Fibroblast of skin of left biceps (primary cell): ENCODE results near the gene TNIK.

Experiments
- DNase-seq, 2 experiments: peaks; one replicate each; pipeline ENCODE4 v3.0.0-alpha.2; 2013; ENCODE audit warnings: low read depth in 2 of 2

The TNIK gene

GRCh38 chr3:171044835-171045793 lies 415.1 kb downstream of the TNIK start:
- no peak for DNase-seq

GRCh38 chr3:171044384-171044783 lies 415.8 kb downstream of the TNIK start:
- no peak for DNase-seq

GRCh38 chr3:171039674-171040073 lies 420.5 kb downstream of the TNIK start:
- no peak for DNase-seq

GRCh38 chr3:171038342-171038741 lies 421.9 kb downstream of the TNIK start:
- DNase-seq, result no peak

- DNase-seq, result peak; percentile 82 to 87
Observed at GRCh38 chr3:171028779-171029232, 431.4 kb downstream of the TNIK start.

- peak; percentile 87 to 88 for DNase-seq
Observed at GRCh38 chr3:171028025-171028778, 432.0 kb downstream of the TNIK start.

GRCh38 chr3:171026597-171027293 lies 433.5 kb downstream of the TNIK start, which contains the start of gene SLC2A2:
Gene SLC2A2, minus strand, starts transcription at chr3:171026720. Its CDS starts 50 bp downstream, at chr3:171026670.
- no peak for DNase-seq

- DNase-seq, result no peak
Observed at GRCh38 chr3:171023566-171023965, 436.6 kb downstream of the TNIK start.

- no peak for DNase-seq
Observed at GRCh38 chr3:171021377-171021776, 438.8 kb downstream of the TNIK start.

GRCh38 chr3:171018156-171018935 lies 441.9 kb downstream of the TNIK start:
- DNase-seq, result no peak

GRCh38 chr3:171013822-171014748 lies 446.1 kb downstream of the TNIK start:
- no peak for DNase-seq

- no peak for DNase-seq
Observed at GRCh38 chr3:171011873-171012336, 448.3 kb downstream of the TNIK start.
